ENCODE measurements around the gene LARP4B. TPM values are rescaled to one million over a fixed set of nuclear protein-coding genes. Genes with fewer than 3 reads are reported as not detected.

Gene LARP4B
- total RNA-seq, 1 donor from 2014 or later: 30.8 TPM

- no peaks in the 10 kb centered on the region for H3K9me3 ChIP-seq (ENCODE audit: control insufficient read depth in 3 of 3, low read length in 3 of 3)
- H3K27me3 ChIP-seq (ENCODE audit: control insufficient read depth in 3 of 3, insufficient read depth in 3 of 3, low read length in 3 of 3): no peaks in the 10 kb centered on the region
- no peak overlapping the region for H3K27ac ChIP-seq (ENCODE audit: low read depth, low read length)
- H3K4me3 ChIP-seq (ENCODE audit: low read length in 3 of 3): peak overlapping the region in 1 of 3 donors; percentile 56
- H3K36me3 ChIP-seq (ENCODE audit: control insufficient read depth in 3 of 3, insufficient read depth in 3 of 3, low read length in 3 of 3): no peaks in the 10 kb centered on the region
- H3K9ac ChIP-seq (ENCODE audit: low read depth in 1 of 3, low read length in 3 of 3): peak overlapping the region in 2 of 3 donors; percentile 8 to 40
- peaks cover 5 to 18% (median 7%) of the 10 kb centered on the region in 3 donors for H3K4me1 ChIP-seq (ENCODE audit: control insufficient read depth in 3 of 3, insufficient read depth in 3 of 3, low read length in 3 of 3)
These were observed 39.0 kb upstream of the LARP4B start for GRCh38 chr10:970311-971149.

DNA sequence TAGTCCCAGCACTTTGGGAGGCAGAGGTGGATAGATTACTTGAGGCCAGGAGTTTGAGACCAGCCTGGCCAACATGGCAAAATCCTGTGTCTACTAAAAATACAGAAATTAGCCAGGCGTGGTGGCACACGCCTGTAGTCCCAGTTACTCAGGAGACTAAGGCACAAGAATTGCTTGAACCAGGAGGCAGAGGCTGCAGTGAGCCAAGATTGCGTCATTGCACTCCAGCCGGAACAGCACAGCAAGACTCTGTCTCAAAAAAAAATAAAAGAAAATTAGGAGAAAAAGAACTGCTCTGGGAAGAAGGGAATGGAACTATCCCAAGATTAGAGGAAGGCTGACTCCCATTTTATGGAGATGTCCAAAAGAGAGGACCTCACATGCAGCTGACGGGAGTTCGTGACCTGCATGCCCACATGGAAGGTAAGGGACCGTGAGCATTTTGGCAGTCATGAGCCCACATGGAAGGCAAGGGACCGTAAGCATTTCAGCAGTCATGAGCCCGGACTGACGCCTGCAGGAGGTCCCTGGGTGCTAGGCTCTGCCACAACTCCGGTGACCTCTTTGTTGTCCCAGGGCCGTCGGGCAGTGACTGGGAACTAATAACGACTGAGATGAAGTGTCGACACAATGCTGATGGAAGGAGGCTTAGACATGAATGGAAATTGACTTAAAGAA lies 38.1 kb upstream of the LARP4B start:
- Histone ChIP-seq H3K27ac (ENCODE audit: low read depth, low read length) (no peak overlapping the region), H3K9ac (ENCODE audit: low read depth in 1 of 3, low read length in 3 of 3) (no peak overlapping the region), H3K9me3 (ENCODE audit: control insufficient read depth in 3 of 3, low read length in 3 of 3) (no peaks in the 10 kb centered on the region), H3K4me1 (ENCODE audit: control insufficient read depth in 3 of 3, insufficient read depth in 3 of 3, low read length in 3 of 3) (peaks cover 5 to 18% (median 7%) of the 10 kb centered on the region in 3 donors), H3K27me3 (ENCODE audit: control insufficient read depth in 3 of 3, insufficient read depth in 3 of 3, low read length in 3 of 3) (no peaks in the 10 kb centered on the region), H3K36me3 (ENCODE audit: control insufficient read depth in 3 of 3, insufficient read depth in 3 of 3, low read length in 3 of 3) (no peaks in the 10 kb centered on the region), H3K4me3 (ENCODE audit: low read length in 3 of 3) (no peak overlapping the region)

DNA sequence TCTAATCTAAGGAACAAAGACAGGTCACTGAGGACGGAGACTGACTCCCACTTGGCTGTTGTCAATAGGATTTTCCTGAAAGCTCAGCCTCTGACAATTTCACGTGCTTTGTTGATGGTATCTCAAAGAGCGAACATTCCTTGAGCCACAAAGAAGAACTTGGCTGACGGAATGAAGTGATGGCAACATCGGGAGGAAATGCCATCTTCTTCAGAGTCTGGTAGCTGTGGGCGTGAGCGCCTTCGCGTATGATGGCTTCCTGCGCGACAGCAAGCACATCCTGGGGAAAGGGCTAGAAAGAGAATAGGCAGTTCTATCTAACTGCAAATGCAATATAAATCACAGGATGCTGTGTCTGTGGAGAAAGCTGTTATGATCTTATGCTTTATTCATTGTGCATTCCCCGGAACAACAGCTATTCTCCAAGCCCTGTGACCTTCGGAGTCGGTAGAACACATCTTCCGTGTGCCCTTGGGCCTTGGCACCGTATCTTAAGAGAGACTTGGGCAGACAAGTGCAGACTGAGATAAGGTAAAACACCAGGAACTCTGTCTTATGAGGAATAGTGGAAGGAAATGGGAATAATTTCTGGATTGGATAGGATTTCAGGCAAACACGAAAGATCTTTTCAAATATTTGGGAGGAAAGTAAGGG lies 37.2 kb upstream of the LARP4B start:
- Histone ChIP-seq H3K9ac (ENCODE audit: low read depth in 1 of 3, low read length in 3 of 3) (no peak overlapping the region), H3K36me3 (ENCODE audit: control insufficient read depth in 3 of 3, insufficient read depth in 3 of 3, low read length in 3 of 3) (no peaks in the 10 kb centered on the region)

DNA sequence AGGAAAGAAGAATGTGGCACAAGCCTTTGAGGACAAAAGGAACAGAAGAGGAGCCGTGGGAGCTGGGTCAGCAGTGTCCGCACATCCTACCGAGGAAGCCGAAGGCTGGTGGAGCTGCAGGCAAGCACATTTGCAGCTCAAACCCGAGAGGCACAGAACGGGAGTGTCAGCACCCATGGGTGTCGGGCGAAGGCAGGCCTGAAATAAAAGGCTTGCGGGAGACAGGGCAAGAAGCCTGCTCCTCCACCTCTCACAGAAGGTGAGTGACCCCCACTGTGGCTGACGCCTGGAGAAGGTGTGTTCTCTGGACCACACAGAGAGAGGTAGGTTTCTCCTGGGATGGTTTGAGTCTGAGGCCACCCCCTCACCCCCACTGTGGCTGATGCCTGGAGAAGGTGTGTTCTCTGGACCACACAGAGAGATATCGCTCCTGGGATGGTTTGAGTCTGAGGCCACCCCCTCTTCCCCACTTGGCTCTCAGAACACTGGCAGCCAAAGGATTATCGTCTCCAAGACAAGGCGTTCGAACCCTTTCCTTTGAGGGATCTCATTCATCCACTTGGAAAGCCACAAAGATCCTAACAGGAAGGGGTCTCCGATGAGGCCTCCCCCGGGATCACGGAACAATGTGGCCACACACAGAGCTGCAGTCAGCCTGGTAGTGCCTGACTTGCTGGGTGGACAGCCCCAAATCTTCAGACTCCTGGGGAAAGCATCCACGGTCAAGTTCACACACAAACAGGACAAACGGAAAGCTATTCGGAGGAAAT lies 35.1 kb upstream of the LARP4B start:
- H3K27ac ChIP-seq (ENCODE audit: low read depth, low read length): no peak overlapping the region
- no peak overlapping the region for H3K9ac ChIP-seq (ENCODE audit: low read depth in 1 of 3, low read length in 3 of 3)
- H3K4me1 ChIP-seq (ENCODE audit: control insufficient read depth in 3 of 3, insufficient read depth in 3 of 3, low read length in 3 of 3): peaks cover 5 to 16% (median 7%) of the 10 kb centered on the region in 3 donors
- H3K4me3 ChIP-seq (ENCODE audit: low read length in 3 of 3): no peak overlapping the region
- H3K9me3 ChIP-seq (ENCODE audit: control insufficient read depth in 3 of 3, low read length in 3 of 3): no peaks in the 10 kb centered on the region
- H3K27me3 ChIP-seq (ENCODE audit: control insufficient read depth in 3 of 3, insufficient read depth in 3 of 3, low read length in 3 of 3): no peaks in the 10 kb centered on the region
- H3K36me3 ChIP-seq (ENCODE audit: control insufficient read depth in 3 of 3, insufficient read depth in 3 of 3, low read length in 3 of 3): no peaks in the 10 kb centered on the region

More for the DNA sequence above, 37.2 kb upstream of the LARP4B start:
- H3K4me3 ChIP-seq (ENCODE audit: low read length in 3 of 3): no peak overlapping the region
- no peaks in the 10 kb centered on the region for H3K9me3 ChIP-seq (ENCODE audit: control insufficient read depth in 3 of 3, low read length in 3 of 3)
- H3K27me3 ChIP-seq (ENCODE audit: control insufficient read depth in 3 of 3, insufficient read depth in 3 of 3, low read length in 3 of 3): no peaks in the 10 kb centered on the region
- H3K4me1 ChIP-seq (ENCODE audit: control insufficient read depth in 3 of 3, insufficient read depth in 3 of 3, low read length in 3 of 3): peaks cover 5 to 18% (median 7%) of the 10 kb centered on the region in 3 donors
- H3K27ac ChIP-seq (ENCODE audit: low read depth, low read length): no peak overlapping the region

DNA sequence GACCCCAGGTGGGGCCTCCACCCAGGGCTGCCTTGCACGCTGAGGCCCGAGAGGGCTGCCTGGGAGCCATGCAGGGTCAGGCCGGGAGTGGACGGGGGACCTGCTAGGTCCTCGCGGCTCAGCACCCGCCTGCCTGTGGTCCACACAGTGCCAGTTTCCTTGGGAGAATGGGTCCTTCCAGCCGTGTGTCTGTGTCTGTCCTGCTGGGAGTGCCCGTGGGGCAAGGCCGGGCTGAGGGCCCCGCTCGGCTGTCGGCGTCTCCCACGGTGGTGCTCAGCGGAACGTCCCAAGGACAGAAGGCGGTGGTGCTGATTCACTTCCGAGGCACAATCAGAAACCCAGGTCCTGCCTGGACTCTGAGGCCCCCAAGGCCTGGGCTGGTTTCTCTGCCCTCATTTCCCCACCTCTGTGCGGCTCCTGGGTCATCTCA lies 33.5 kb upstream of the LARP4B start:
- Histone ChIP-seq H3K36me3 (ENCODE audit: control insufficient read depth in 3 of 3, insufficient read depth in 3 of 3, low read length in 3 of 3) (no peaks in the 10 kb centered on the region), H3K4me3 (ENCODE audit: low read length in 3 of 3) (no peak overlapping the region), H3K27ac (ENCODE audit: low read depth, low read length) (no peak overlapping the region), H3K9ac (ENCODE audit: low read depth in 1 of 3, low read length in 3 of 3) (no peak overlapping the region), H3K4me1 (ENCODE audit: control insufficient read depth in 3 of 3, insufficient read depth in 3 of 3, low read length in 3 of 3) (peaks cover 0 to 3% (median 3%) of the 10 kb centered on the region in 3 donors), H3K27me3 (ENCODE audit: control insufficient read depth in 3 of 3, insufficient read depth in 3 of 3, low read length in 3 of 3) (no peaks in the 10 kb centered on the region), H3K9me3 (ENCODE audit: control insufficient read depth in 3 of 3, low read length in 3 of 3) (no peaks in the 10 kb centered on the region)

DNA sequence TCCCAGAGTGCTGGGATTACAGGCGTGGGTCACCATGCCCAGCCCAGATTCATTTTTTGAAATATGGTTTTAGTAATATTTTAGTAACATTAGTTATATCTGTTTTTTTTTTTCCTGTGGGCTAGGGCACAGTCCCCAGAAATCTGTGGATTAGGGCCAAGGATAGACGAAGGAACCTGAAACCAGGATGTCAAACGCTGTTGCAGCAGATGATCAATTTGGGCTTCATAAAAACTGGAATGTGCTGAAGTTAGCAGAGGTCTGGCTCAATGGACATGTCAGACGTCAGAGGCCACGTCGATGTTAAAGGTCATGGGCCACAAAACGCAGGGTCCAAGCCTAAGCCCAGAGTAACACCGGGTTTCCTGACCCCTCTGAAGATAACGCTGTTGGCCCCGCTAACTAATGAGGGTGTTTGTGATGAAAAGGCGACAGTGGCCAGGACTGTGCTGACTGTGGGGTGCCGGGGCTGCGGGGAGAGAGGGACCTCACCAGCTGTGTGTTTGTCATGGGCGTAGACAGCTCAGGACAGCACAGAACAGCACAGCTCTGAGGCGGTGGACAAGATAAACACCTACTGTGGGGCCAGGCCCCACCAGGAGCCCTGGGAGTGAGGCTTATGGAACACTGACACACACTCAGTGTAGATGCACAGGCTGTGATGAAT lies 32.9 kb upstream of the LARP4B start:
- Histone ChIP-seq H3K4me1 (ENCODE audit: control insufficient read depth in 3 of 3, insufficient read depth in 3 of 3, low read length in 3 of 3) (no peaks in the 10 kb centered on the region), H3K36me3 (ENCODE audit: control insufficient read depth in 3 of 3, insufficient read depth in 3 of 3, low read length in 3 of 3) (no peaks in the 10 kb centered on the region), H3K9me3 (ENCODE audit: control insufficient read depth in 3 of 3, low read length in 3 of 3) (no peaks in the 10 kb centered on the region), H3K4me3 (ENCODE audit: low read length in 3 of 3) (no peak overlapping the region), H3K27ac (ENCODE audit: low read depth, low read length) (no peak overlapping the region), H3K9ac (ENCODE audit: low read depth in 1 of 3, low read length in 3 of 3) (no peak overlapping the region), H3K27me3 (ENCODE audit: control insufficient read depth in 3 of 3, insufficient read depth in 3 of 3, low read length in 3 of 3) (no peaks in the 10 kb centered on the region)

DNA sequence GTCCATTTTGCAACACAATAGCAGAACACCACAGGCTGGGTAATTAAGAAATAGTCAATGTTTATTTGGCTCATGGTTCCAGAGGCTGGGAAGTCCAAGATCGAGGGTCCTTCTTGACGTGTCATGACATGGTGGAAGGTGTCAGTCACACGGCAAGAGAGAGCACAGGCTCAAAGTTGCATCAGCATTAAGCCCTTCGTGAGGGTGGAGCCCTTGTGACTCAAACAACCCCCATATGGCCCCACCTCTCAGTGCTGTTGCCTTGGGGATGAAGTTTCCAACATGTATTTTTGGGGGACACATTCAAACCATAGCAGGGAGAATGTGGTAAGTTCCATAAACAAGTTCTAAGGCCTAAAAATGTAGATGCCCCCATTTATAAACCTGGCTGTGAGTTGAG lies 32.1 kb upstream of the LARP4B start:
- Histone ChIP-seq H3K27me3 (ENCODE audit: control insufficient read depth in 3 of 3, insufficient read depth in 3 of 3, low read length in 3 of 3) (peaks cover 0 to 5% (median 2%) of the 10 kb centered on the region in 3 donors), H3K4me3 (ENCODE audit: low read length in 3 of 3) (no peak overlapping the region), H3K27ac (ENCODE audit: low read depth, low read length) (no peak overlapping the region), H3K4me1 (ENCODE audit: control insufficient read depth in 3 of 3, insufficient read depth in 3 of 3, low read length in 3 of 3) (no peaks in the 10 kb centered on the region), H3K9me3 (ENCODE audit: control insufficient read depth in 3 of 3, low read length in 3 of 3) (no peaks in the 10 kb centered on the region), H3K36me3 (ENCODE audit: control insufficient read depth in 3 of 3, insufficient read depth in 3 of 3, low read length in 3 of 3) (no peaks in the 10 kb centered on the region), H3K9ac (ENCODE audit: low read depth in 1 of 3, low read length in 3 of 3) (no peak overlapping the region)

GRCh38 chr10:963186-963585 lies 31.7 kb upstream of the LARP4B start:
- H3K27ac ChIP-seq (ENCODE audit: low read depth, low read length): no peak overlapping the region
- no peak overlapping the region for H3K9ac ChIP-seq (ENCODE audit: low read depth in 1 of 3, low read length in 3 of 3)
- no peaks in the 10 kb centered on the region for H3K9me3 ChIP-seq (ENCODE audit: control insufficient read depth in 3 of 3, low read length in 3 of 3)
- H3K36me3 ChIP-seq (ENCODE audit: control insufficient read depth in 3 of 3, insufficient read depth in 3 of 3, low read length in 3 of 3): no peaks in the 10 kb centered on the region
- no peak overlapping the region for H3K4me3 ChIP-seq (ENCODE audit: low read length in 3 of 3)
- H3K4me1 ChIP-seq (ENCODE audit: control insufficient read depth in 3 of 3, insufficient read depth in 3 of 3, low read length in 3 of 3): no peaks in the 10 kb centered on the region
- peaks cover 0 to 10% (median 3%) of the 10 kb centered on the region in 3 donors for H3K27me3 ChIP-seq (ENCODE audit: control insufficient read depth in 3 of 3, insufficient read depth in 3 of 3, low read length in 3 of 3)

DNA sequence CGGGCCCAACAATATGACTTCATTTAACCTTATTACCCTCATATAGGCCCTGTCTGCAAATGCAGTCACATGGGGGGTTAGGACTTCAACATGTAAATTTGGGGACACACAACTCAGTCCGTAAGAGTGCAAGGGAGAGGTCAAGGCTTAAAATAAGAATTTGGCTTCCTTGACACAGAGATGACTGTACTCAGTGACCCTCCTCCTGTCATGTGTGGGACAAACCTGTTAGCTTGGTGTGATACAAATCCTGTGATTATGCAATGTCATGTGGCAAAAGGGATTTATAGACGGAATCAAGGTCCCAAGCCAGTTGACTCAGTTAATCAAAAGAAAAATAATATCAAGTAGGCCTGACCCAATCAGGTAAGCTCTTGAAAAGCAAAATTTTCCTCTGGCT lies 30.8 kb upstream of the LARP4B start:
- H3K9me3 ChIP-seq (ENCODE audit: control insufficient read depth in 3 of 3, low read length in 3 of 3): no peaks in the 10 kb centered on the region
- no peak overlapping the region for H3K4me3 ChIP-seq (ENCODE audit: low read length in 3 of 3)
- no peaks in the 10 kb centered on the region for H3K4me1 ChIP-seq (ENCODE audit: control insufficient read depth in 3 of 3, insufficient read depth in 3 of 3, low read length in 3 of 3)
- peaks cover 0 to 13% (median 3%) of the 10 kb centered on the region in 3 donors for H3K27me3 ChIP-seq (ENCODE audit: control insufficient read depth in 3 of 3, insufficient read depth in 3 of 3, low read length in 3 of 3)
- no peak overlapping the region for H3K9ac ChIP-seq (ENCODE audit: low read depth in 1 of 3, low read length in 3 of 3)
- no peaks in the 10 kb centered on the region for H3K36me3 ChIP-seq (ENCODE audit: control insufficient read depth in 3 of 3, insufficient read depth in 3 of 3, low read length in 3 of 3)
- no peak overlapping the region for H3K27ac ChIP-seq (ENCODE audit: low read depth, low read length)

All from skeletal muscle tissue (tissue), 4 donors.